GM19023 (cell line): ENCODE results near the gene B9D2.
"Not testable (repeated sequence)": the region's sequence is repeated elsewhere in the genome, so short reads cannot be mapped to it uniquely, and the experiment has no call there.

ENCODE experiments used
- ATAC-seq: cut with Tn5 transposase; IDR thresholded peaks from one replicate; pipeline ENCODE4 v1.9.1; 2021; ENCODE audit warnings: mild to moderate bottlenecking, moderate library complexity; ENCODE audit not compliant: unreplicated experiment

B9D2 gene

GRCh38 chr19:41363753-41364523, at the start of gene B9D2:
Gene B9D2 (minus strand): TSS chr19:41364149. CDS start chr19:41363519, 630 bp downstream.
- peak; percentile 82 for ATAC-seq

GRCh38 chr19:41412953-41413352, 49.0 kb upstream of the B9D2 start:
- ATAC-seq = no peak

- ATAC-seq = no peak
These were observed 48.0 kb upstream of the B9D2 start for GRCh38 chr19:41411968-41412265.

- ATAC-seq = no peak
These were observed 47.4 kb upstream of the B9D2 start for GRCh38 chr19:41411100-41411967.

- ATAC-seq = no peak
These were observed 46.5 kb upstream of the B9D2 start for GRCh38 chr19:41410336-41411054.

- ATAC-seq = no peak
These were observed 45.3 kb upstream of the B9D2 start for GRCh38 chr19:41409288-41409687.

GRCh38 chr19:41408846-41409245, 44.9 kb upstream of the B9D2 start:
- not testable (repeated sequence) for ATAC-seq

- ATAC-seq = no peak
These were observed 44.3 kb upstream of the B9D2 start for GRCh38 chr19:41408256-41408655.

GRCh38 chr19:41407271-41407670, 43.3 kb upstream of the B9D2 start:
- ATAC-seq = no peak

GRCh38 chr19:41405776-41406175, 41.8 kb upstream of the B9D2 start:
- ATAC-seq = no peak

- no peak for ATAC-seq
These were observed 39.4 kb upstream of the B9D2 start for GRCh38 chr19:41403181-41403970.

- ATAC-seq = no peak
These were observed 38.1 kb upstream of the B9D2 start for GRCh38 chr19:41402010-41402409.

GRCh38 chr19:41401483-41401882, 37.5 kb upstream of the B9D2 start:
- no peak for ATAC-seq

- no peak for ATAC-seq
These were observed 35.6 kb upstream of the B9D2 start for GRCh38 chr19:41399525-41399924.

- no peak for ATAC-seq
These were observed 35.1 kb upstream of the B9D2 start for GRCh38 chr19:41399091-41399490.

GRCh38 chr19:41398598-41398997, 34.6 kb upstream of the B9D2 start:
- no peak for ATAC-seq

- no peak for ATAC-seq
These were observed 34.1 kb upstream of the B9D2 start for GRCh38 chr19:41398050-41398418.

- peak; percentile 88 for ATAC-seq
These were observed 33.4 kb upstream of the B9D2 start, which contains the start of the genes BCKDHA and EXOSC5 for GRCh38 chr19:41397086-41398049. Gene BCKDHA (plus strand): TSS chr19:41397818. CDS start chr19:41397828, 10 bp downstream. Gene EXOSC5 (minus strand): TSS chr19:41397359. CDS start chr19:41397328, 31 bp downstream.

GRCh38 chr19:41395355-41395754, 31.4 kb upstream of the B9D2 start:
- no peak for ATAC-seq
